HG03159 (cell line): Measurements from ENCODE around the gene KRT38.

Experiments used
- ATAC-seq: cut with Tn5 transposase; IDR thresholded peaks from one replicate; pipeline ENCODE4 v1.9.1; 2021; ENCODE audit warnings: mild to moderate bottlenecking, moderate library complexity; ENCODE audit not compliant: unreplicated experiment

KRT38 gene

GRCh38 chr17:41440531-41441033 is at the start of gene KRT38:
KRT38 (minus strand) TSS chr17:41440983; CDS start chr17:41440921, 62 bp downstream.
- no peak for ATAC-seq

DNA sequence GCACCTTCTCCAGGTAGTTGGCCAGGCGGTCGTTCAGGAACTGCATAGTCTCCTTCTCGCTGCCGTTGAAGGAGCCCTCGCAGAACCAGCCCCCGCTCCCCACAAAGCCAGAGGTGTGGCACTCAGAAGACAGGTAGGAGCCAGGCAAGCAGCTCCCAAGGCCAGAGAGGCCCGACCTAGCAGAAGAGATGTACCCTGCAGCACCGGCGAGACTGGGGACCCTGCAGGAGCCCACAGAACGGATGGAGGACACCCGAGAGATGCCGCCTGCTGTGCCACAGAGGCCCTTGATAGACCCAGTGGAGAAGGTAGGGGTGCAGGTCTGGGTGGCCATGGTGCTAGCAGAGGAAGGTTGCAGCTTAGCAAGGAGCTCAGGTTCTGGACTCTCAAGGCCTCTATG is 48.7 kb upstream of the KRT38 start, which contains the start of gene KRT36:
TSS of gene KRT36 (minus strand) at position 380 of the 400 bp plus-strand sequence. CDS start at position 334, 46 bp downstream.
- ATAC-seq = no peak

GRCh38 chr17:41486809-41487530 is 46.2 kb upstream of the KRT38 start:
- no peak for ATAC-seq

GRCh38 chr17:41486316-41486715 is 45.5 kb upstream of the KRT38 start:
- no peak for ATAC-seq

DNA sequence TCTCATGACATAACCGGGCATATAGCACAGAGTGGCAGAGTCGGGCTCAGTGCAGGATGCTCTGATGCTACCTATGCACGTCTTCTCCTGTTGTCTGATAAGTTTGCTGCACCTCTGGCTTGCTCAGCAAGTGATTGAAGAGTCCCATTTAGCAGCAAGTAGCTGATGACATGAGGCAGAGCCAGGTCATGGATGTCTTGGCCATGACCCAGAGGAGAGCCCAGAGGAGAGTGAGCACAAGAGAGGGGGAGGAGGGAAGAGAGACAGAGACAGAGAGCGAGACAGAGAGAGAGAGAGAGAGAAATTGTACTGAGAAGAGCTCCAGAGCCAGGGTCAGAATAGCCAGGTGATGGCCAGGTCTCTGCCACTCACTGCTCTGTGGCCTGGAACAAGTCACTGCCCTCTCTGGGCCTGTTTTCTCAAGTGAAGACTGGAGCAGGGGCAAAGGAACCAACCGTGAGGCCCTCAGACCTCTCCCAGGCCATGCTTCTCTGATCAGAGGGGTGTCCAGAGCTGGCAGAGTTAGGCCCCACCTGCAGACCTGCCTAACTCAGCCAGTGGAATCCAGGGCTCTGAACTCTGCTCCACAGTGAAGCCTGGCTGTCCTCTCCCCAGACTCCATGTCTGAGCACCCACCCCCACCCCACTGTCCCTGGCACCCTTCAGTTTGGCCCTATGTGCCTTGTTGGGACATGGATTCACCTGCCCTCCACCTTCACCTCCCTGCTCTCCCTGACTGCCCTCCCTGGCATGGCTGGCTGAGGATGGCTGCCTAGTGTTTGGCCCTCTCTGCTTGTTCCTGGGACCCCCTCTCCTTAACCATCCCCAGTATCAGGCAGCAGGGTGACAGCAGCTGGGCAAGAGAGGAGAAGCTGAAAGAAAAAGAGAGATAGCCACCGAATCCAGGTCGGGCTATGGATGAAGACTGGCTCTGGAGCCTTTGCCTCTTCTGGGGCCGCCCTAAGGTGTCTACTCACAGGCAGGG is 44.4 kb upstream of the KRT38 start:
- no peak for ATAC-seq

DNA sequence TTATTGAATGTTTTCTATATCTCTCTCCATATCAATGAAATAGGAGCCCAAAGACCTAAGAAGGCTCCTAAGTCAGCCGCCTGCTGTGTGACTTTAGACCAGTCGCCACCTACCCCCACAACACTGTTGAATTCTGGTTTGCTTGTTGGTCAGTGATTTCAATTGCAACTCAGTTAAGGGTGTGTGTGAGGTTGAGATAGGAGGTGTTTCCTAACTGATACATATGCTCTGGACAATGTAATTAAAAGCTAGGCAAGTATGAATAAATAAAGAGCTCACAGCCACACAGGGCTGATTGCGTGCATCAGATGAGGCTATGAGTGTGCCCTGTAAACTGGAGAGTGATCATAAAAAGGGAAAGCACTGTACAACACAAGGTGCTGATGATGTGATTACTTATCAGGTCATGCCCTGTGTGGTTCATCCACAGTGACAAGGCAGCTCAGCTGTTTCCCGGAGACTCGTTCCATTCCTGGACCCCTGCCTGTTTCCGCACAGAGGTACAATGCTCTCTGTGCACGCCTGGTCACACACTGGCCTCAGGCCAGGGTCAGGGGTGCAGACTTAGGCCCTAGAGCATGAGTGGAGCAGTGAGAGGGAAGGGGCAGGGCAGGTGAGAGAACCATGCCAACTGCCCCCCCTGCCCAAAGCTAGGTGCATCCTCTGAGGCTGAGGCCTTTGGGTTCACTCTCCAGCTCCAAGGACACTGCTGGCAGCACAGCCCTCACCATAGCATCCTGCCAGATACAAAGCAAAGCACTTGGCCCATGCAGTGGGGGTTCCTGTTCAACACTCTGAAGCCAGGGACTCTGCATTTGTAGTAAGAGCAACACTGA is 43.4 kb upstream of the KRT38 start:
- no peak for ATAC-seq

GRCh38 chr17:41483531-41483930 is 42.7 kb upstream of the KRT38 start:
- no peak for ATAC-seq

DNA sequence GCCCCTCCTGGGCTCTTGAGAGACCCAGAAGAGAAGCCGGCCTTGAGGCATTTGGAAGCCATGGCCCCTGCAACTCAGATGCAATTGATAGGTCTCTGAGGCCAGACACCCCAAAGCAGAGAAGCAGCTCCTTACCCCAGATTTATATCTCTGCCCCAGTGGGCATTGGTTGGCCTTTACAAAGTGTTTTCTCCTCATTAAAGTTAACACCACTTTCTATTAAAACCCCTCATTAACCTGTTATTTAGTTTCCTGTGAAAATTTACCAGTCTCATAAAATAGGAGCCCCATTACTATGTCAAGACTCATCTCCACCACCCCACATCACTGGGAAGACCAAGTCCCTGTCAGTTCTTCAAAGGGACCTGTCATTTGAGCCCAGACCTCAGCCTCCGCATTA is 40.3 kb upstream of the KRT38 start, which contains the start of gene KRT35:
TSS of gene KRT35 (minus strand) at position 116 of the 400 bp plus-strand sequence. CDS start at position 62, 54 bp downstream.
- ATAC-seq = no peak

GRCh38 chr17:41480581-41480980 is 39.8 kb upstream of the KRT38 start:
- ATAC-seq = no peak

DNA sequence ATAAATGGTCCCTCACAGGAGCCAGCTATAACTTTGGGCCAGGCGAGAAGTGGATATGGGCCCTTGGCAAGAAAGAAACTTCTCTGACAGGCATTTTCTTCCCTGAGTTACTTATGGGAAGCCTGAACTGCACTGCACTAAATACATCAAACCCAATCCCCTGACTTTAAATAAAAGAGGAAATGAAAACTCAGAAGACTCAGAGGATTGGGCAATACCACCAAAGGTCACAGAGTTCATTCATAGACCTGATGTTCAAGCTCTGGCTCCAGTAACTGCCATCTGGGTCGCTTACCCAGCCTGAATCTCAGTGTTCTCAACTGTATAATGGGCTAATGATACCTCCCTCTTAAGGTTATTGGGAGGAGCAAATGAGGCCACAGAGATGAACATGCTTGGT is 39.4 kb upstream of the KRT38 start:
- no peak for ATAC-seq

DNA sequence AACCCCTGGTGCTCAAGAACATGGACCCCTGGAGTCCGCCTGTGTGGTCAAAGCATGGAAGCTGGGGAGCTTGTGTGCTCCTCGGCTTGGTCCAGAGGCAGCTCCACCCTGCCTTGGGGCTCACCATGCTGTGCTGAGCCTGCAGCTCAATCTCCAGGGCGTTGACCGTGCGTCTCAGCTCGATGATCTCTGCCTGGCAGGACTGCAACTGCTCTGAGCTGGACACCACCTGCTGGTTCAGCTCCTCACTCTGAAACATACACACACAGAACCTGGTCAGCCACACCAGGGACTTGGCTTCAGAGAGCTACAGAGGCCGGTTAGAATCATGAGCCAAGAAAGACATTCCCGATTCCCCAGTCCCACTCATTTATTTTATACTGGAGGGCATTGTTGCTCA is 37.5 kb upstream of the KRT38 start:
- ATAC-seq = no peak

GRCh38 chr17:41476866-41477815 is 36.4 kb upstream of the KRT38 start:
- ATAC-seq = no peak

GRCh38 chr17:41475421-41475820 is 34.6 kb upstream of the KRT38 start:
- no peak for ATAC-seq

DNA sequence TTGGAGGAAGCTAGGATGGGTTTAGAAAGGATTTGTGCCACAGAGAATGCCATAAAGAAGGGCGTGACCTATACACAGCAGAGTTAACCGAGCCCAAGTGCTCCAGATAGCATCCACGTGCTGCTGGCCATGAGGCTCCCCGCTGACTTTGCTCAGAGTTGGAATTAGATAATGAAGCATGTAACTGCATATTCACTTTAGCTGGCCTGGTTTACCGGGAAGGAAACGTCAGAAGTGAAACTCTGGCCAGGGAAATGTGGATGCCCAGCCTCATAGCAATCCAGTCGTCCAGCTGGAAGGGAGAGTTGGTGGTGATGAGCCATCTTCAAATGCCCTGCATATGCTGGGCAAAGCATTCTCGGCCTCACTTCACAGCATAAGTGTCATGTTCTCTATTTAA is 34.1 kb upstream of the KRT38 start:
- no peak for ATAC-seq

DNA sequence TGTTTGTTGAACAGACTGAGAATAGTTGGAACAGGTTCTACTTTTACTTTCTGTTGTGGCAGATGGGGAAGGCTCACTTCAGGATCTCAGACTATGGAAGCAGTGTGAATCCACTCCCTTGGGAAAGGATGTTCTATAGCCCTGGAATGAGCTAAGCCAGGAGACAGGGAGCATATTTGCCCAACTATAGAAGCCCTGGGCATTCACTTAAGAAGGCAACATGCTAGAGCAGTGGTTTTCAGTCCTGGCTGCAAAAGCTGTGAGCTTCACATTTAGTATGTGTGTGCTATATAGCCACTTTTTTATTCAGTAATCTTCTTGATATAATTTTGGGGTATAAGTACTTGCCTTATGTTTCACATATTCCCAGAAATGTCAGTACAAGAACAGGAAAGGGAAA is 27.6 kb upstream of the KRT38 start:
- ATAC-seq = no peak

DNA sequence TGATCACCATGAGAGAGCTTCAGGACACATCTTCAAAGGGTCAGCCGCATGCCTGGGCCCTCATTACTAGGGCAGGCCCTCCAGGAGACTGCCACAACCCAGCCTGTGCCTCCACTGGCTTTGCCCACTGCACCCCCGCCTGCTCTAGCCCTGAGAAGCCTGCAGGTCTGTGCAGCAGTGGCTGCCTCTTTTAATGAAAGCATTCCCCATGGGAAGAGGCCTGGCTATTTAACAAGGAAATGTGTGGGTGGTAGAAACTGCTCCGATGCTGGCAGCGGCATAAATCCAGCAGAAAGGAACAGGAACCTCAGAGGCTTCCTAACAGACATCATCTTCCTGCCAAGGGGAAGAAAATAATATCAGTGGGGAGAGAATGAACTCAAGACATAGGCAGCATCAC is 26.8 kb upstream of the KRT38 start:
- ATAC-seq = no peak

- no peak for ATAC-seq
These were observed 26.2 kb upstream of the KRT38 start, which contains the start of gene KRT32 for GRCh38 chr17:41466988-41467387. KRT32 (minus strand) TSS chr17:41467386; CDS start chr17:41467325, 61 bp downstream.

DNA sequence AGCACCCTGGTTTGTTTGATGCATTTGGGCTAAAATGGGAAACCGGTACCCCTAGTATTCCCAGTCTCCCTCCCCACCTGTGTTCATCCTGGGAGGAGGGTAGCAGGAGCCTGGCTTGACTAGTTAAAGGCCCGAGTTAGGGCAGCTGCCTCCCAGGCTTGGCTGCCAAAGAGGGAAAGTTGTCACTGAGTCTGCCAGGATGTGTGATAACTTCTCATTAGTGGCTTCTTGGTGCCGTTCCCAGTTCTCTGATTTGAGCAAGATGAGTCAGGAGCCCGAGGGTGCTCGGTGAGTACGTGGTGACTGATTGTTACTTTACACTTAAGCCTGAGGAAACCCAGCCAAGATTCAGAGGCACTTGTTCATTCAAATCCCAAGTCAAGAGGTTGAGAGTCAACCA is 23.9 kb upstream of the KRT38 start:
- no peak for ATAC-seq

- ATAC-seq = no peak
These were observed 23.4 kb upstream of the KRT38 start for GRCh38 chr17:41464173-41464572.
